ENCODE results near the gene PCLO. TPM values are rescaled to one million over a fixed set of nuclear protein-coding genes. Genes with fewer than 3 reads are reported as not detected.
A peak's percentile ranks its signal among the peaks of the same experiment; 100 is the strongest.

Gene PCLO
- total and polyA plus RNA-seq, 9 of the 15 experiments (the other 6 are each of a cell fraction or from before 2014, with no cell fraction given) = under 0.01 to 0.01 TPM; not detected in 7

DNA sequence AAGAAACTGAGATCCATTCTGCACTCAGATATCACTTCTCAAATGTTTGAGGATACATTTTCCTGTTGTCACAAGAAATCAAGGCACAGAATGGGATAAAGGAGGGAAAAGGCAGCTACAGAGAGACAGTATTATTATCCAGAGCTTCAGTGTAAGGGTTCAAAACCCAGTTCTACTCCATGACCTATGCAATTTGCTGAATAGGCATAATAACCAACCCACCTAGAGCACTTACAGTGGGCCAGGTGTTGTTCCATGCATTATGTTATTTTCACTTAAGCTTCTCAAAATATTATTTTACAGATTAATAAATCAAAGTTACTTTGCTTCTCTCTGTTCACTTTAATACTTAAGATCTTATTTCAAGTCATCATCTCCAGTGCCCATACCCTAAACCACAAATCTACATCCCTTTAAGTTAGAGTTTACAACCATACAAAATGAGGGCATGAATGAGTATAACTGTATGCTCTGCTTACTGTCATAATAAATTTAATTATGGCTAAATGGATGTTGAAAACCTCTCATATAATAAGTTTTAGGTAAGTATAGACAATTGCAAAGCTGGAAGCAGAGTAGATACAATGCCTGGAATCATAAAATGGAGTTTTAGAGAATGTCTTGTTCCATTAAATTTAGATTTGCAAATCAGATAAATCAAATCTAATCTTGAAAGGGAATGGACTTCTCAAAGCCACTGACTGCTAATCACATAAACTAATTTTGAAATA lies 28.1 kb upstream of the PCLO start (continued):
- TF ChIP-seq MAFG (tag; conservative IDR thresholded peaks at IDR 0.05) (peak; percentile 38; the same call in 1 of the 2 replicates), FOS (IDR thresholded peaks at IDR 0.05; ENCODE audit: extremely low read depth, insufficient read length) (no peak), HNRNPUL1 (IDR thresholded peaks at IDR 0.05; ENCODE audit: low read length) (no peak), SPI1 (IDR thresholded peaks at IDR 0.05; ENCODE audit: borderline replicate concordance, low read depth, low read length) (no peak), MAFF (IDR thresholded peaks at IDR 0.05; ENCODE audit: low read length) (peak; percentile 55), PTTG1 (tag; IDR thresholded peaks at IDR 0.05; ENCODE audit: low read depth) (no peak), ZNF232 (CRISPR knock-in tag; IDR thresholded peaks at IDR 0.05) (no peak), RBBP5 (IDR thresholded peaks at IDR 0.05; ENCODE audit: borderline replicate concordance, insufficient read depth, low read length, poor library complexity, severe bottlenecking) (no peak), FOXA3 (CRISPR knock-in tag; conservative IDR thresholded peaks at IDR 0.05 in 1 of 2, IDR thresholded peaks at IDR 0.05 in 1 of 2) (no peak), ZNF124 (CRISPR knock-in tag; IDR thresholded peaks at IDR 0.05) (no peak), C11orf30 (IDR thresholded peaks at IDR 0.05; ENCODE audit: low read depth) (peak; percentile 34; the same call in 1 of the 2 replicates), ZNF316 (IDR thresholded peaks at IDR 0.05) (peak; percentile 47; the same call in 1 of the 2 replicates), SIN3B (IDR thresholded peaks at IDR 0.05; ENCODE audit: low read depth) (no peak), PCBP2 (IDR thresholded peaks at IDR 0.05; ENCODE audit: low read depth, low read length, poor library complexity, severe bottlenecking) (no peak), NRF1 (conservative IDR thresholded peaks at IDR 0.05 in 1 of 2, IDR thresholded peaks at IDR 0.05 in 1 of 2) (no peak), ETV1 (tag; conservative IDR thresholded peaks at IDR 0.05; ENCODE audit: low read depth) (no peak), ASH1L (IDR thresholded peaks at IDR 0.05; ENCODE audit: borderline replicate concordance, low read depth, partially characterized antibody) (no peak), NR1H2 (CRISPR knock-in tag; IDR thresholded peaks at IDR 0.05) (no peak)
- TF ChIP-seq, protein P1, sequence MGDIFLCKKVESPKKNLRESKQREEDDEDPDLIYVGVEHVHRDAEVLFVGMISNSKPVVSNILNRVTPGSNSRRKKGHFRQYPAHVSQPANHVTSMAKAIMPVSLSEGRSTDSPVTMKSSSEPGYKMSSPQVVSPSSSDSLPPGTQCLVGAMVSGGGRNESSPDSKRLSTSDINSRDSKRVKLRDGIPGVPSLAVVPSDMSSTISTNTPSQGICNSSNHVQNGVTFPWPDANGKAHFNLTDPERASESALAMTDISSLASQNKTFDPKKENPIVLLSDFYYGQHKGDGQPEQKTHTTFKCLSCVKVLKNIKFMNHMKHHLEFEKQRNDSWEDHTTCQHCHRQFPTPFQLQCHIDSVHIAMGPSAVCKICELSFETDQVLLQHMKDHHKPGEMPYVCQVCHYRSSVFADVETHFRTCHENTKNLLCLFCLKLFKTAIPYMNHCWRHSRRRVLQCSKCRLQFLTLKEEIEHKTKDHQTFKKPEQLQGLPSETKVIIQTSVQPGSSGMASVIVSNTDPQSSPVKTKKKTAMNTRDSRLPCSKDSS (IDR thresholded peaks at IDR 0.05; ENCODE audit: low read depth, partially characterized antibody) = no peak
- TF ChIP-seq, protein P2, sequence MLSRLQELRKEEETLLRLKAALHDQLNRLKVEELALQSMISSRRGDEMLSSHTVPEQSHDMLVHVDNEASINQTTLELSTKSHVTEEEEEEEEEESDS (CRISPR knock-in tag; IDR thresholded peaks at IDR 0.05) = no peak
- TF ChIP-seq, protein P3, sequence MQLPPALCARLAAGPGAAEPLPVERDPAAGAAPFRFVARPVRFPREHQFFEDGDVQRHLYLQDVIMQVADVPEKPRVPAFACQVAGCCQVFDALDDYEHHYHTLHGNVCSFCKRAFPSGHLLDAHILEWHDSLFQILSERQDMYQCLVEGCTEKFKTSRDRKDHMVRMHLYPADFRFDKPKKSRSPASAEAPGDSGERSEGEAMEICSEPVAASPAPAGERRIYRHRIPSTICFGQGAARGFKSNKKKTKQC (CRISPR knock-in tag; IDR thresholded peaks at IDR 0.05) = no peak
- TF ChIP-seq, protein P4, sequence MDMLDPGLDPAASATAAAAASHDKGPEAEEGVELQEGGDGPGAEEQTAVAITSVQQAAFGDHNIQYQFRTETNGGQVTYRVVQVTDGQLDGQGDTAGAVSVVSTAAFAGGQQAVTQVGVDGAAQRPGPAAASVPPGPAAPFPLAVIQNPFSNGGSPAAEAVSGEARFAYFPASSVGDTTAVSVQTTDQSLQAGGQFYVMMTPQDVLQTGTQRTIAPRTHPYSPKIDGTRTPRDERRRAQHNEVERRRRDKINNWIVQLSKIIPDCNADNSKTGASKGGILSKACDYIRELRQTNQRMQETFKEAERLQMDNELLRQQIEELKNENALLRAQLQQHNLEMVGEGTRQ (CRISPR knock-in tag; IDR thresholded peaks at IDR 0.05) = no peak
